HG03139 (cell line): ENCODE data around the gene WNK1.
"Not testable (repeated sequence)": the region's sequence is repeated elsewhere in the genome, so short reads cannot be mapped to it uniquely, and the experiment has no call there.

Source experiments
- ATAC-seq: cut with Tn5 transposase; IDR thresholded peaks from one replicate; pipeline ENCODE4 v1.9.1; 2021; ENCODE audit not compliant: unreplicated experiment

WNK1 gene

GRCh38 chr12:777550-778047, 25.2 kb downstream of the WNK1 start:
- no peak for ATAC-seq

GRCh38 chr12:778615-779014, 26.2 kb downstream of the WNK1 start:
- no peak for ATAC-seq

GRCh38 chr12:779745-780734, 27.7 kb downstream of the WNK1 start:
- ATAC-seq, result no peak

- ATAC-seq, result no peak
These were observed 28.5 kb downstream of the WNK1 start for GRCh38 chr12:780750-781379.

- ATAC-seq, result no peak
These were observed 33.3 kb downstream of the WNK1 start for GRCh38 chr12:785706-786105.

GRCh38 chr12:788288-788687, 35.9 kb downstream of the WNK1 start:
- no peak for ATAC-seq

GRCh38 chr12:788762-789161, 36.4 kb downstream of the WNK1 start:
- not testable (repeated sequence) for ATAC-seq

- no peak for ATAC-seq
These were observed 37.6 kb downstream of the WNK1 start for GRCh38 chr12:789852-790563.

- no peak for ATAC-seq
These were observed 38.2 kb downstream of the WNK1 start for GRCh38 chr12:790608-791007.

- no peak for ATAC-seq
These were observed 40.7 kb downstream of the WNK1 start for GRCh38 chr12:793037-793436.

- no peak for ATAC-seq
These were observed 41.3 kb downstream of the WNK1 start for GRCh38 chr12:793711-794110.

GRCh38 chr12:795305-795704, 42.9 kb downstream of the WNK1 start:
- ATAC-seq, result no peak

GRCh38 chr12:800401-800800, 48.0 kb downstream of the WNK1 start:
- no peak for ATAC-seq

GRCh38 chr12:802242-803120, 50.1 kb downstream of the WNK1 start:
- no peak for ATAC-seq

GRCh38 chr12:805022-805632, 52.7 kb downstream of the WNK1 start:
- ATAC-seq, result no peak

GRCh38 chr12:806200-806791, 53.9 kb downstream of the WNK1 start:
- no peak for ATAC-seq

GRCh38 chr12:807041-807735, 54.8 kb downstream of the WNK1 start:
- no peak for ATAC-seq

- no peak for ATAC-seq
These were observed 57.7 kb downstream of the WNK1 start for GRCh38 chr12:810116-810515.
